Activated CD4-positive, CD25-positive, alpha-beta regulatory T cell treated with anti-CD3 and anti-CD28 coated beads, Interleukin-2, amount 50 U/mL, for 24 hours (primary cell): Measurements from ENCODE around the gene LGR4.

Experiments
- ATAC-seq, 2 donors: fragments of 150-1000 bp; cut with Tn5 transposase; one replicate each; pipeline ENCODE4 v1.10.0; 2021; ENCODE audit warnings: mild to moderate bottlenecking in 1 of 2, moderate library complexity in 1 of 2

LGR4 gene

GRCh38 chr11:27421819-27422494 lies 50.6 kb downstream of the LGR4 start:
- no peak for ATAC-seq

GRCh38 chr11:27420722-27421572 lies 51.6 kb downstream of the LGR4 start:
- no peak for ATAC-seq

GRCh38 chr11:27420217-27420616 lies 52.4 kb downstream of the LGR4 start:
- ATAC-seq = no peak

GRCh38 chr11:27418356-27418755 lies 54.2 kb downstream of the LGR4 start:
- ATAC-seq = no peak

GRCh38 chr11:27416568-27417176 lies 55.9 kb downstream of the LGR4 start:
- no peak for ATAC-seq

DNA sequence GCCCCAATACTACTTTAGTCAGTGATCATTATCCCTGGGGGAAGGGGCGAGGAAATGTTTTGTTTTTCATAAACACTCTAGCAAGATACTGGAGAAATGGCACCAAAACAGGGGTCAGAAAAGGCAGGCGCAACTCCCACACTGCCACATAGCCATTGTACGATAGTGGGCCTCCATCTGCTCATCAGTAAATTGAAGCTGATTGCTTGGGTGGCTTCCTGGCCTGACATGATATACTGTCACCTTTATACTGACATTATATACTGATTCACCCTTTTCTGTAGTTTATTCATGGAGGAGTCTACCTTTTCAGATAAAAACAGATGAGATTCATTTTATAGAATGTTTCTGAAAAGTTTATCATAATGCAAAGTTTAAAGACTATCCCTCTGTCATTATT lies 57.9 kb downstream of the LGR4 start:
- no peak for ATAC-seq

- no peak for ATAC-seq
Observed at GRCh38 chr11:27413218-27413617, 59.4 kb downstream of the LGR4 start.

- ATAC-seq = no peak
Observed at GRCh38 chr11:27412192-27412691, 60.3 kb downstream of the LGR4 start.

- no peak for ATAC-seq
Observed at GRCh38 chr11:27411328-27411727, 61.3 kb downstream of the LGR4 start.

- no peak for ATAC-seq
Observed at GRCh38 chr11:27410272-27410671, 62.3 kb downstream of the LGR4 start.

DNA sequence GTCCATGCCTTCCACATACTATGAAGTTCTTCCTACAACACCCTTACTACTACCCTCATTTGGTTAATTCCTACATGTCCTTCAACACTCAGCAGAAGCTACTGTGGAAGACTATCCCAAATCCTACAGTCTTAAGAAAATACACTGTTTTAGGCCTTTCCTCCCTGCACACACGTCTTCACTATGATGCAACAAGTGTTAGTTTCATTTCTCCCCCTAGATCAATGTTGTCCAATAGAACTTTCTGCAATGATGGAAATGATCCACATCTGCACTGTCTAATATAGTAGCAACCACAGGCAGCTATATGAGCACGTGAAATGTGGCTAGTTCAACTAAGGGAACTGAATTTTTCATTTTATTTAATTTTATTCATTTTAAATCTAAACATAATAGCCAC lies 62.8 kb downstream of the LGR4 start:
- ATAC-seq = no peak

DNA sequence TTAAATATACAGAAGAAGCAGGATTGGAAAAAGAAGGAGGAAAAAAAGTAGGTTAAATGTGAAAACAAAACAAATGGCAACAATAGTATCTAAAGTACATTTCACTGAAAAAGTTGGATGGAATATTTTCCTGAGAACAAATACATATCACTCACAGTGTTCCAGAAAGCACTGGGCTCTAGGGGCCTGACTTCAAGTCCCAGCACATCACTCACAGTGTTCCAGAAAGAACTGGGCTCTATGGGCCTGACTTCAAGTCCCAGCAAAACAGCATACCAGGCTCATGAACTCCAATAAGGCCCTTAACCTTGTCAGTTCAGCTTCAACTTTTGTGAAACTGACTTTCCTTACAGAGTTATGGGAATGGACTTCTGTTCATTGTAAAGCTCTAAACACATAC lies 63.5 kb downstream of the LGR4 start:
- ATAC-seq = no peak

- ATAC-seq = no peak
Observed at GRCh38 chr11:27408246-27408800, 64.3 kb downstream of the LGR4 start.

GRCh38 chr11:27406498-27407354 lies 65.9 kb downstream of the LGR4 start:
- no peak for ATAC-seq

DNA sequence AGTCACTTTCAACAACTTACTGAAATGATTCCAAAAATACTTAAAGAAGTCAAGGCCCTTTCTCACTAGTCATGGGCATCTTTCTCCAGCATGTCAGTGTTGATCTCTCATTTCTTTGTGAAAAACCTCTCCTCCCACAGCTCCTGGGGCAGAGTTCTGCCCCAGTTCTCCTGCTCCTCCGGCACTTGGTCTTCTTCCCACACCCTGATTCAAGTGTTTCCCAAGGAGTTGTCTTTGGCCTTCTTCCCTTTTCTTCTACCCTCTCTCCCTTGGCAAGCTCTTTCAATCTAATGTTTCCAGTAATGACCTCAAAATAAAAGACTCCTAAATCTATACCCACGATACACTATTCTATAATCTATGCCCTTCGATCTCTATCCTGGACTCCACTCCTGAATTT lies 67.5 kb downstream of the LGR4 start:
- ATAC-seq = no peak

DNA sequence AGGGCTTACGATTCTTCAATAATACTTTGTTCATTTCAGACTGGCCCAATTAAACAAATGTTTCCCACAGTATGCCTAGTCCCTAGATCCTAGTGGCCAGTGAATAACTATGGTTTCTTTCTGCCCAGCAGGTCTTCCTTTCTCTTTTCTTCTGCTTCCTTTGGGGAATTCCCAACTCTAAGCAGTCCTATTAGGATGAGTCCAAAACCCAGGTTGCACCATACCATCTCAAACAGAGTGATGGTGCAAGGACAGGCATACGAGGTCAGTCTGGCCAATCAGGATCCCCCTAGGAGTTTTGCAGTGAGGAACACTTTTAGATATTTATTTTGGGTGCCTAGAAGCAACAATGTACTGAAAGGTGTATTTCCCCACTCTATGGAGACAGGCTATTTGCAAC lies 68.2 kb downstream of the LGR4 start:
- no peak for ATAC-seq

DNA sequence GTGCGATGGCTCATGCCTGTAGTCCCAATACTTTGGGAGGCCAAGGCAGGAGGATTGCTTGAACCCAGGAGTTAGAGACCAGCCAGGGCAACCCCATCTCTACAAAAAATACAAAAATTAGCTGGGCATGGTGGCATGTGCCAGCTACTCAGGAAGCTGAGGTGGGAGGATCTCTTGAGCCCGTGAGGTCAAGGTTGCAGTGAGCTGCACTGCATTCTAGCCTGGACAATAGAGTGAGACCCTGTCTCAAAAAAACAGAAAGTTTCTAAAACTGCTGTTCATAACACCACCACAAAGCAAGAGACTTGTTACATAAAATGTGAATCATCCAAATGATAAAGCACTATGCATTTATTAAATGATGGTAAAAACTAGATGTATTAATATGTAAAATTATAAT lies 69.4 kb downstream of the LGR4 start:
- ATAC-seq = no peak

DNA sequence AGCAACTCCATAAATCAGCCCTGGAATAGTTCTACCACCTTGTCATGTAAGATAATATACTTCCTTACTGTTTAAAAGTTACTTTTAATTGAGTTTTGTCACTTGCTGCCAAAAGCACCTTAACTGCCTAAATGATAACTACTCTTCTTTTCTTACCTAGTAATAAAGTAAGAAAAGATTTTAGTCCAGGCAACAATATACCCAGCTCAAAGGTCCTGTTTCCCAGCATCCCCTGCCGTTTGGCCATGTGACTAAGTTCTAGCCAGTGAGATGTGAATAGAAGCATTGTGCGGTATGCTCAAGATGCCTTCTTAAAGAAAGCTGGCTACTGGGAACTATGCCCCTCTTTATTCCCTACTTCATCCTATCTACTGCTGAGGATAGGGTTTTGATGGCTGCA lies 70.1 kb downstream of the LGR4 start:
- ATAC-seq = no peak

GRCh38 chr11:27401833-27402316 lies 70.7 kb downstream of the LGR4 start:
- ATAC-seq = no peak

- ATAC-seq = no peak
Observed at GRCh38 chr11:27401280-27401832, 71.2 kb downstream of the LGR4 start.

GRCh38 chr11:27398400-27398770 lies 74.2 kb downstream of the LGR4 start:
- ATAC-seq = no peak
